Vagina (tissue), 2 donors: Measurements from ENCODE around the gene ARHGAP10.

Experiments
- POLR2A ChIP-seq, 2 donors: fragments of 450-650 bp; IDR thresholded peaks; one replicate each; pipeline ENCODE4 v1.6.1; 2017; ENCODE audit warnings: antibody characterized with exemption in 2 of 2, mild to moderate bottlenecking in 2 of 2, moderate library complexity in 2 of 2
- POLR2AphosphoS5 ChIP-seq, 2 donors: sonication (generic); formaldehyde crosslinking; IDR thresholded peaks; one replicate each; pipeline ENCODE4 v1.9.0; 2017; ENCODE audit warnings: antibody characterized with exemption in 2 of 2, mild to moderate bottlenecking in 2 of 2, low read depth in 1 of 2; ENCODE audit not compliant: insufficient read depth in 1 of 2
- TF ChIP-seq, protein P1 (sequence below), 3 experiments: fragments of 450-650 bp in 2 of 3; fragments of 200-600 bp in 1 of 3; sonication (generic) in 1 of 3; IDR thresholded peaks; one replicate each; pipeline ENCODE4 v1.5.1; 2017 to 2019; ENCODE audit warnings: antibody characterized with exemption in 3 of 3, mild to moderate bottlenecking in 2 of 3, moderate library complexity in 2 of 3

DNA sequence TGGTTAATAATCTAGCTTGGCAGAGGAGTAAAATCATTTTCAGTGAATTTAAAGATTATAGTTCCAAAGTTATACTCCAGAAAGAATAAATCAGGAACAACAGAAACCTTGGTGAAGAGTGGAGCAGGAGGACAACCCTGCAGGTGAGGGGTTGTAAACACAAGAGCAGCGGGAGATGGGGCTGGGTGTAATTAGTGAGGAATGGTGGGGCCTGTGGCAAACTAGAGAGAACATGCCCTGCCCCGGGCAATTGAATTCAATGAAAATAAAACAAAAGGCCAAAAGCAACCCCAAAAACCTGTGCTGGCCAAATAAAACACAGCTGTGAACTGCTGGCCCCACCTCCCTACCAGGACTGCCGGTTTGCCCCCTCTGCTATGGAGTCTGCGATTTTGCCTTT is 385.1 kb downstream of the ARHGAP10 start:
- TF ChIP-seq POLR2AphosphoS5 (IDR thresholded peaks at IDR 0.05; ENCODE audit: insufficient read depth in 1 of 2, low read depth in 1 of 2) (no peak), POLR2A (IDR thresholded peaks at IDR 0.05) (no peak)
- TF ChIP-seq, protein P1, sequence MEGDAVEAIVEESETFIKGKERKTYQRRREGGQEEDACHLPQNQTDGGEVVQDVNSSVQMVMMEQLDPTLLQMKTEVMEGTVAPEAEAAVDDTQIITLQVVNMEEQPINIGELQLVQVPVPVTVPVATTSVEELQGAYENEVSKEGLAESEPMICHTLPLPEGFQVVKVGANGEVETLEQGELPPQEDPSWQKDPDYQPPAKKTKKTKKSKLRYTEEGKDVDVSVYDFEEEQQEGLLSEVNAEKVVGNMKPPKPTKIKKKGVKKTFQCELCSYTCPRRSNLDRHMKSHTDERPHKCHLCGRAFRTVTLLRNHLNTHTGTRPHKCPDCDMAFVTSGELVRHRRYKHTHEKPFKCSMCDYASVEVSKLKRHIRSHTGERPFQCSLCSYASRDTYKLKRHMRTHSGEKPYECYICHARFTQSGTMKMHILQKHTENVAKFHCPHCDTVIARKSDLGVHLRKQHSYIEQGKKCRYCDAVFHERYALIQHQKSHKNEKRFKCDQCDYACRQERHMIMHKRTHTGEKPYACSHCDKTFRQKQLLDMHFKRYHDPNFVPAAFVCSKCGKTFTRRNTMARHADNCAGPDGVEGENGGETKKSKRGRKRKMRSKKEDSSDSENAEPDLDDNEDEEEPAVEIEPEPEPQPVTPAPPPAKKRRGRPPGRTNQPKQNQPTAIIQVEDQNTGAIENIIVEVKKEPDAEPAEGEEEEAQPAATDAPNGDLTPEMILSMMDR (IDR thresholded peaks at IDR 0.05): no peak
